Trophoblast cell (in vitro differentiated cells and primary cell): ENCODE results near the gene PHOSPHO1. TPM values are rescaled to one million over a fixed set of nuclear protein-coding genes. Genes with fewer than 3 reads are reported as not detected.
"Not testable (repeated sequence)": the region's sequence is repeated elsewhere in the genome, so short reads cannot be mapped to it uniquely, and the experiment has no call there.

Source experiments
- DNase-seq, 2 donors: peaks; one replicate each; pipeline ENCODE4 v3.0.0-alpha.2; 2016
- H2AFZ ChIP-seq: 2 replicates; pipeline ENCODE4 v1.6.1; 2013; ENCODE audit warnings: low read length, moderate library complexity, mild to moderate bottlenecking; ENCODE audit not compliant: insufficient read depth, poor library complexity
- H2AK5ac ChIP-seq: 2 replicates; pipeline ENCODE4 v1.6.1; 2013; ENCODE audit warnings: mild to moderate bottlenecking, low read length
- H2BK120ac ChIP-seq: 2 replicates; pipeline ENCODE4 v1.6.1; 2013; ENCODE audit warnings: low read length, mild to moderate bottlenecking, moderate library complexity; ENCODE audit not compliant: insufficient read depth, poor library complexity
- H2BK12ac ChIP-seq: 2 replicates; pipeline ENCODE4 v1.6.1; 2013; ENCODE audit warnings: mild to moderate bottlenecking, low read length, moderate library complexity
- H2BK5ac ChIP-seq: 2 replicates; pipeline ENCODE4 v1.6.1; 2013; ENCODE audit warnings: low read length, low read depth, moderate library complexity, mild to moderate bottlenecking; ENCODE audit not compliant: poor library complexity
- H3K14ac ChIP-seq: 2 replicates; pipeline ENCODE4 v1.6.1; 2013; ENCODE audit warnings: mild to moderate bottlenecking, low read length
- H3K18ac ChIP-seq: 2 replicates; pipeline ENCODE4 v1.6.1; 2013; ENCODE audit warnings: mild to moderate bottlenecking, low read length
- H3K23ac ChIP-seq: 2 replicates; pipeline ENCODE4 v1.6.1; 2013; ENCODE audit warnings: low read length
- H3K27ac ChIP-seq: 2 replicates; pipeline ENCODE4 v1.5.1; 2013; ENCODE audit warnings: low read depth, mild to moderate bottlenecking, inconsistent platforms, low read length, moderate library complexity
- H3K27me3 ChIP-seq: 2 replicates; pipeline ENCODE4 v1.6.1; 2013; ENCODE audit warnings: inconsistent platforms, mild to moderate bottlenecking, low read length, moderate library complexity; ENCODE audit not compliant: insufficient read depth
- H3K36me3 ChIP-seq, 2 experiments: 1 replicate in 1 of 2; 2 replicates in 1 of 2; pipeline ENCODE4 v1.6.1; 2013; ENCODE audit warnings: low read length in 2 of 2, mild to moderate bottlenecking in 2 of 2, moderate library complexity in 1 of 2; ENCODE audit not compliant: insufficient read depth in 2 of 2, control insufficient read depth in 1 of 2
- H3K4ac ChIP-seq: 2 replicates; pipeline ENCODE4 v1.6.1; 2013; ENCODE audit warnings: low read depth, mild to moderate bottlenecking, low read length, moderate library complexity
- H3K4me1 ChIP-seq, 2 experiments: 1 replicate in 1 of 2; 2 replicates in 1 of 2; pipeline ENCODE4 v1.6.1; 2013; ENCODE audit warnings: low read length in 2 of 2, mild to moderate bottlenecking in 2 of 2, moderate library complexity in 1 of 2; ENCODE audit not compliant: insufficient read depth in 2 of 2, control insufficient read depth in 1 of 2
- H3K4me2 ChIP-seq: 2 replicates; pipeline ENCODE4 v1.6.1; 2013; ENCODE audit warnings: inconsistent platforms, mild to moderate bottlenecking, low read length, moderate library complexity
- H3K4me3 ChIP-seq: 2 replicates; pipeline ENCODE4 v1.5.1; 2013; ENCODE audit warnings: mild to moderate bottlenecking, low read depth, low read length, inconsistent platforms
- H3K79me1 ChIP-seq: one replicate; pipeline ENCODE4 v1.6.1; 2013; ENCODE audit warnings: low read length
- H3K79me2 ChIP-seq: 2 replicates; pipeline ENCODE4 v1.6.1; 2013; ENCODE audit warnings: low read length, mild to moderate bottlenecking; ENCODE audit not compliant: control insufficient read depth, insufficient read depth, poor library complexity
- H3K9ac ChIP-seq: 2 replicates; pipeline ENCODE4 v1.6.1; 2013; ENCODE audit warnings: mild to moderate bottlenecking, low read length
- H3K9me3 ChIP-seq: 2 replicates; pipeline ENCODE4 v1.6.1; 2013; ENCODE audit warnings: low read depth, mild to moderate bottlenecking, control low read depth, inconsistent platforms, low read length; ENCODE audit not compliant: insufficient read depth
- H4K12ac ChIP-seq: 2 replicates; pipeline ENCODE4 v1.6.1; 2013; ENCODE audit warnings: low read depth, mild to moderate bottlenecking, low read length, moderate library complexity
- H4K8ac ChIP-seq: 2 replicates; pipeline ENCODE4 v1.6.1; 2013; ENCODE audit warnings: low read depth, mild to moderate bottlenecking, low read length, moderate library complexity
- H4K91ac ChIP-seq: one replicate; pipeline ENCODE4 v1.6.1; 2013; ENCODE audit warnings: low read depth, mild to moderate bottlenecking, low read length, moderate library complexity
- WGBS: extraction: QIAGEN DNeasy Blood & Tissue Kit; methylation state at CpG from one replicate; pipeline ENCODE4 v1.1.7; 2013; ENCODE audit warnings: missing lambda C conversion rate; ENCODE audit not compliant: insufficient read length, insufficient coverage; ENCODE audit errors: extremely low coverage; 5-methylcytosine and 5-hydroxymethylcytosine counted together
- polyA plus RNA-seq: library from polyadenylated mRNA; stranded (reverse); fragments of 200-250 nt; gene quantifications from 2 replicates; pipeline ENCODE4 v1.2.3, GENCODE V29; 2013

Gene PHOSPHO1
- 86.2 and 88.4 TPM in 2 replicates for polyA plus RNA-seq

GRCh38 chr17:49230636-49231562, at the start of gene PHOSPHO1:
PHOSPHO1 (minus strand) TSS chr17:49230787; CDS start chr17:49226691, 4,096 bp downstream.
- peak; percentile 43 to 68 for DNase-seq
- Histone ChIP-seq H3K27me3 (peaks cover 22% of the 10 kb centered on the region), H3K14ac (no peak within 1 kb of the TSS), H4K8ac (no peak within 1 kb of the TSS), H2BK120ac (no peak within 1 kb of the TSS), H4K12ac (no peak within 1 kb of the TSS), H3K18ac (peak within 1 kb of the TSS; percentile 40), H3K4me2 (peak within 1 kb of the TSS; percentile 73), H3K4ac (no peak within 1 kb of the TSS), H3K4me1 (peaks cover 12 to 14% of the 10 kb centered on the region in 2 experiments), H3K9me3 (no peaks in the 10 kb centered on the region), H2AFZ (peak within 1 kb of the TSS; percentile 77), H2BK12ac (no peak within 1 kb of the TSS), H3K79me1 (peaks cover 3% of the 10 kb centered on the region), H3K79me2 (peaks cover 1% of the 10 kb centered on the region), H3K27ac (no peak within 1 kb of the TSS), H4K91ac (no peak within 1 kb of the TSS), H3K36me3 (no peaks in the 10 kb centered on the region), H2AK5ac (no peak within 1 kb of the TSS), H3K9ac (no peak within 1 kb of the TSS), H2BK5ac (no peak within 1 kb of the TSS), H3K23ac (no peak within 1 kb of the TSS), H3K4me3 (peak within 1 kb of the TSS; percentile 65)
- no CpG with 5 or more reads among the region's 58 CpGs for WGBS

- H4K91ac ChIP-seq = no peak overlapping the region
- no peak overlapping the region for H3K4ac ChIP-seq
- no peak overlapping the region for H2AK5ac ChIP-seq
- no peak overlapping the region for H3K14ac ChIP-seq
- H4K12ac ChIP-seq = no peak overlapping the region
- no peak overlapping the region for H2AFZ ChIP-seq
- H2BK5ac ChIP-seq = no peak overlapping the region
- H4K8ac ChIP-seq = no peak overlapping the region
- no peaks in the 10 kb centered on the region for H3K36me3 ChIP-seq
- no peaks in the 10 kb centered on the region for H3K79me1 ChIP-seq
- H3K9me3 ChIP-seq = no peaks in the 10 kb centered on the region
- no peak overlapping the region for H3K4me3 ChIP-seq
- H3K79me2 ChIP-seq = no peaks in the 10 kb centered on the region
- no peak overlapping the region for H2BK120ac ChIP-seq
- H3K18ac ChIP-seq = no peak overlapping the region
- no peak for DNase-seq
- no peak overlapping the region for H3K4me2 ChIP-seq
- no peaks in the 10 kb centered on the region for H3K4me1 ChIP-seq
- H3K23ac ChIP-seq = no peak overlapping the region
- H2BK12ac ChIP-seq = no peak overlapping the region
- no peak overlapping the region for H3K9ac ChIP-seq
- H3K27ac ChIP-seq = no peak overlapping the region
- no peaks in the 10 kb centered on the region for H3K27me3 ChIP-seq
- no CpG with 5 or more reads among the region's 5 CpGs for WGBS
Measured at GRCh38 chr17:49280061-49280460, 49.5 kb upstream of the PHOSPHO1 start.

- H2AK5ac ChIP-seq, H2BK5ac ChIP-seq, H3K4me2 ChIP-seq, H3K4me1 ChIP-seq, H3K23ac ChIP-seq, H4K8ac ChIP-seq, DNase-seq, H3K27ac ChIP-seq, H3K14ac ChIP-seq, H3K36me3 ChIP-seq, H2BK12ac ChIP-seq, H4K12ac ChIP-seq, H3K79me1 ChIP-seq, H3K9ac ChIP-seq, H2BK120ac ChIP-seq, H3K4ac ChIP-seq, H3K9me3 ChIP-seq, H3K4me3 ChIP-seq, H3K18ac ChIP-seq, H3K27me3 ChIP-seq, H4K91ac ChIP-seq, H3K79me2 ChIP-seq, H2AFZ ChIP-seq: not testable (repeated sequence)
- no CpG with 5 or more reads among the region's 11 CpGs for WGBS
Measured at GRCh38 chr17:49279263-49280015, 48.9 kb upstream of the PHOSPHO1 start.

GRCh38 chr17:49278076-49278475, 47.5 kb upstream of the PHOSPHO1 start:
- H2BK12ac ChIP-seq = no peak overlapping the region
- H3K36me3 ChIP-seq = no peaks in the 10 kb centered on the region
- no CpG with 5 or more reads among the region's 3 CpGs for whole genome bisulfite sequencing
- H4K8ac ChIP-seq = no peak overlapping the region
- no peak overlapping the region for H4K12ac ChIP-seq
- no peak overlapping the region for H4K91ac ChIP-seq
- no peak overlapping the region for H3K4me2 ChIP-seq
- H2BK5ac ChIP-seq = no peak overlapping the region
- H3K18ac ChIP-seq = no peak overlapping the region
- no peaks in the 10 kb centered on the region for H3K27me3 ChIP-seq
- DNase-seq = no peak
- no peak overlapping the region for H3K4ac ChIP-seq
- no peak overlapping the region for H3K9ac ChIP-seq
- H3K27ac ChIP-seq = no peak overlapping the region
- no peak overlapping the region for H3K4me3 ChIP-seq
- no peak overlapping the region for H2AFZ ChIP-seq
- H2AK5ac ChIP-seq = no peak overlapping the region
- H3K9me3 ChIP-seq = no peaks in the 10 kb centered on the region
- H3K23ac ChIP-seq = no peak overlapping the region
- H3K4me1 ChIP-seq = no peaks in the 10 kb centered on the region
- H3K14ac ChIP-seq = no peak overlapping the region
- no peaks in the 10 kb centered on the region for H3K79me1 ChIP-seq
- no peak overlapping the region for H2BK120ac ChIP-seq
- no peaks in the 10 kb centered on the region for H3K79me2 ChIP-seq
